ENCODE measurements around the gene DNM2.

DNA sequence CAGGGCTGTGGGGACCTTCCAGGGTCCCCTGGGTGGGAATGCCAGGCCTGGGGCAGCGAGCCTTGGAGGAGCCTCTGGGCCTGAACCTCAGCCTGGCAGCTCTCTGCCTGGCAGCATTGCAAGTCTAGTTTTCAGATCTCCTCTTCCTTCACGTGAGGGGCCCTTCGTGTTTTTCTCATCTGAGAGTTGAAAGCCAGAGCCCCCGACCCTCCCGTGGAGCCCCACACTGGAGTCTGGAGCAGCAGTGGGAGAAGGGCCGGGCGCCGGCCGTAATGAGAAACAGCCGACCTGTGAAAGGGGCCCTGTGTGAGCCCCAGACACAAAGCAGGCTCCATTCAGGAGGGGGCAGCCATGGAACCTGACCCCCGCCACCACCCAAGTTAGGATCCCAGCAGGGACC, 98.8 kb downstream of the DNM2 start:
- TF ChIP-seq, protein P1, sequence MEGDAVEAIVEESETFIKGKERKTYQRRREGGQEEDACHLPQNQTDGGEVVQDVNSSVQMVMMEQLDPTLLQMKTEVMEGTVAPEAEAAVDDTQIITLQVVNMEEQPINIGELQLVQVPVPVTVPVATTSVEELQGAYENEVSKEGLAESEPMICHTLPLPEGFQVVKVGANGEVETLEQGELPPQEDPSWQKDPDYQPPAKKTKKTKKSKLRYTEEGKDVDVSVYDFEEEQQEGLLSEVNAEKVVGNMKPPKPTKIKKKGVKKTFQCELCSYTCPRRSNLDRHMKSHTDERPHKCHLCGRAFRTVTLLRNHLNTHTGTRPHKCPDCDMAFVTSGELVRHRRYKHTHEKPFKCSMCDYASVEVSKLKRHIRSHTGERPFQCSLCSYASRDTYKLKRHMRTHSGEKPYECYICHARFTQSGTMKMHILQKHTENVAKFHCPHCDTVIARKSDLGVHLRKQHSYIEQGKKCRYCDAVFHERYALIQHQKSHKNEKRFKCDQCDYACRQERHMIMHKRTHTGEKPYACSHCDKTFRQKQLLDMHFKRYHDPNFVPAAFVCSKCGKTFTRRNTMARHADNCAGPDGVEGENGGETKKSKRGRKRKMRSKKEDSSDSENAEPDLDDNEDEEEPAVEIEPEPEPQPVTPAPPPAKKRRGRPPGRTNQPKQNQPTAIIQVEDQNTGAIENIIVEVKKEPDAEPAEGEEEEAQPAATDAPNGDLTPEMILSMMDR (IDR thresholded peaks at IDR 0.05) = no peak
- TF ChIP-seq, protein P2, sequence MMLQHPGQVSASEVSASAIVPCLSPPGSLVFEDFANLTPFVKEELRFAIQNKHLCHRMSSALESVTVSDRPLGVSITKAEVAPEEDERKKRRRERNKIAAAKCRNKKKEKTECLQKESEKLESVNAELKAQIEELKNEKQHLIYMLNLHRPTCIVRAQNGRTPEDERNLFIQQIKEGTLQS (CRISPR knock-in tag; conservative IDR thresholded peaks at IDR 0.05) = no peak
- no peak for TF ChIP-seq ZNF121 (CRISPR knock-in tag; IDR thresholded peaks at IDR 0.05)

Data from WTC11 (cell line).